HepG2 (cell line): ENCODE results near the gene SCRT2.
A peak's percentile ranks its signal among the peaks of the same experiment; 100 is the strongest.

Experiments used
- CTCF ChIP-seq: sonication (generic); formaldehyde crosslinking; IDR thresholded peaks from 2 replicates; pipeline ENCODE4 v1.5.0; 2020; ENCODE audit warnings: mild to moderate bottlenecking, missing genetic modification reagents, moderate library complexity
- ISL2 ChIP-seq: sonication (generic); formaldehyde crosslinking; IDR thresholded peaks from 2 replicates; pipeline ENCODE4 v1.5.0; 2020; ENCODE audit warnings: missing genetic modification reagents
- KDM2A ChIP-seq: sonication (generic); formaldehyde crosslinking; IDR thresholded peaks from 2 replicates; pipeline ENCODE4 v1.4.0; 2020; ENCODE audit warnings: low read depth, missing genetic modification reagents, borderline replicate concordance
- POLR2A ChIP-seq, 2 experiments: IDR thresholded peaks; 2 replicates each; pipeline ENCODE4 v1.6.1; 2011; ENCODE audit warnings: low read depth in 2 of 2, low read length in 2 of 2, mild to moderate bottlenecking in 1 of 2, moderate library complexity in 1 of 2; ENCODE audit not compliant: insufficient read depth in 1 of 2
- TBP ChIP-seq: sonication (generic); formaldehyde crosslinking; IDR thresholded peaks from 2 replicates; pipeline ENCODE4 v1.5.0; 2020; ENCODE audit warnings: missing genetic modification reagents
- ZBTB44 ChIP-seq: sonication (generic); formaldehyde crosslinking; IDR thresholded peaks from 2 replicates; pipeline ENCODE4 v1.4.0; 2020; ENCODE audit warnings: missing genetic modification reagents
- ZNF576 ChIP-seq: sonication (generic); formaldehyde crosslinking; IDR thresholded peaks from 2 replicates; pipeline ENCODE4 v1.4.0; 2020; ENCODE audit warnings: mild to moderate bottlenecking, missing genetic modification reagents

GRCh38 chr20:646107-646867 lies 29.3 kb downstream of the SCRT2 start:
- TF ChIP-seq KDM2A (CRISPR knock-in tag) (no peak), CTCF (CRISPR knock-in tag) (no peak), TBP (CRISPR knock-in tag) (no peak), ZNF576 (CRISPR knock-in tag) (no peak), ZBTB44 (CRISPR knock-in tag) (no peak), POLR2A (IDR thresholded peaks at IDR 0.05; ENCODE audit: insufficient read depth in 1 of 2, low read depth in 2 of 2, low read length in 2 of 2) (peak in 1 of 2 experiments; percentile 35; a peak in 2 of 4 replicates), ISL2 (CRISPR knock-in tag) (no peak)
